Ishikawa (cell line): ENCODE measurements around the gene YWHAQ.

ENCODE experiments used
- EGR1 ChIP-seq: IDR thresholded peaks from 2 replicates; pipeline ENCODE4 v1.6.1; 2012
- EP300 ChIP-seq: IDR thresholded peaks from 2 replicates; pipeline ENCODE4 v1.6.1; 2012; ENCODE audit warnings: borderline replicate concordance
- FOXM1 ChIP-seq: IDR thresholded peaks from 2 replicates; pipeline ENCODE4 v1.6.1; 2012; ENCODE audit warnings: low read depth, borderline replicate concordance
- REST ChIP-seq: IDR thresholded peaks from 2 replicates; pipeline ENCODE4 v1.6.1; 2012; ENCODE audit warnings: low read depth, mild to moderate bottlenecking

- TF ChIP-seq EP300 (no peak), REST (no peak), EGR1 (no peak), FOXM1 (no peak)
These were observed 31.4 kb downstream of the YWHAQ start for GRCh38 chr2:9599430-9599829.
